Testis (tissue), 3 donors: Measurements from ENCODE around the gene UNC119. TPM values are rescaled to one million over a fixed set of nuclear protein-coding genes. Genes with fewer than 3 reads are reported as not detected.

ENCODE experiments used
- DNase-seq: peaks from one replicate; pipeline ENCODE4 v3.0.0-alpha.2; 2019
- H3K27ac ChIP-seq, 2 donors: fragments of 200-600 bp; sonication (generic); one replicate each; pipeline ENCODE4 v1.5.1; 2019
- H3K27me3 ChIP-seq: fragments of 200-600 bp; sonication (generic); one replicate; pipeline ENCODE4 v1.5.1; 2019
- H3K36me3 ChIP-seq: fragments of 200-600 bp; sonication (generic); one replicate; pipeline ENCODE4 v1.5.1; 2017; ENCODE audit warnings: low read depth; ENCODE audit errors: missing control alignments
- H3K4me1 ChIP-seq: fragments of 200-600 bp; sonication (generic); one replicate; pipeline ENCODE4 v1.5.1; 2019
- H3K4me3 ChIP-seq, 2 donors: fragments of 200-600 bp; sonication (generic); one replicate each; pipeline ENCODE4 v1.5.1; 2017 to 2019
- H3K9me3 ChIP-seq: fragments of 200-600 bp; sonication (generic); one replicate; pipeline ENCODE4 v1.5.1; 2017
- CTCF ChIP-seq, 3 experiments: fragments of 450-650 bp in 2 of 3; fragments of 200-600 bp in 1 of 3; sonication (generic) in 1 of 3; IDR thresholded peaks; one replicate each; pipeline ENCODE4 v1.5.1; 2016 to 2019; ENCODE audit warnings: antibody characterized with exemption in 3 of 3, mild to moderate bottlenecking in 2 of 3, moderate library complexity in 1 of 3
- POLR2A ChIP-seq: fragments of 450-650 bp; IDR thresholded peaks from one replicate; pipeline ENCODE4 v1.6.1; 2017; ENCODE audit warnings: antibody characterized with exemption, mild to moderate bottlenecking, moderate library complexity
- WGBS, 2 donors: methylation state at CpG; one replicate each; pipeline ENCODE4 v1.1.5; 2018; 5-methylcytosine and 5-hydroxymethylcytosine counted together
- intact Hi-C: fragments of 100-400 bp; cut with DNase I; formaldehyde crosslinking; loops from one replicate; pipeline ENCODE4 v1.15.1; 2023; ENCODE audit warnings: low total_unique reads
- polyA plus RNA-seq: library from polyadenylated mRNA; stranded (reverse); fragments of 350-450 nt; fragmentation: Illumina TruSeq; extraction: RNeasy Lipid Tissue Mini Kit (QIAGEN cat#74804); gene quantifications from one replicate; pipeline ENCODE4 v1.2.3, GENCODE V29; 2014; ENCODE audit warnings: low read depth, low replicate concordance; ENCODE audit not compliant: insufficient read depth
- total RNA-seq, 2 donors: library from RNA; depleted of rRNA; stranded (reverse); fragments of >200 nt; gene quantifications; one replicate each; pipeline ENCODE4 v1.2.3, GENCODE V29; 2016

Gene UNC119
- total and polyA plus RNA-seq, 3 donors from 2014 or later: 94.9 to 180 (median 175) TPM

DNA sequence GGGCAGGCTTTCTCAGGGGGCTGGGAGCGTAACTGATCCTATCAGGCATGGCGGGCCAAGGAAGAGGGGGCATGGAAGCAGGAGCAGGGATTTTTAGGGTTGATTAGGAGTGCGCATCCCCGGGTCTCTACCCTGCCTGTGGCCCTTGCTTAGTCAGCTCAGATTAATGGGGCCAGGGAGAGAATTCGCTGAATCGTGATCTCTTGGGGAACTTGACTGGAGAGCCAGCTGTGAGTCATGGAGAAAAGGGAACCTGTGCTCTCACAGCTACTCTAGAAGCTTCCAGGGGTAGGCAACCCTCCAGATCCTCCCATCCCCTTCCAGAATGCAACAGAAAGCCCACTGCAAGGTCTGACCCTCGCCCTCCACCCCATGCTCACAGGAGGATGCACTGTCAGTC is 42.6 kb downstream of the UNC119 start:
- no peaks in the 10 kb centered on the region for H3K4me1 ChIP-seq
- TF ChIP-seq POLR2A (no peak), CTCF (IDR thresholded peaks at IDR 0.05) (no peak)
- H3K27me3 ChIP-seq: no peaks in the 10 kb centered on the region
- no peaks in the 10 kb centered on the region for H3K9me3 ChIP-seq
- intact Hi-C loops: no loop called here
- H3K27ac ChIP-seq: no peak overlapping the region
- no peaks in the 10 kb centered on the region for H3K36me3 ChIP-seq
- 79 to 84% methylated on average over 7 of the region's 7 CpGs for WGBS, 2 donors
- H3K4me3 ChIP-seq: no peak overlapping the region
- no peak for DNase-seq

- intact Hi-C loops: no loop called here
- no peak overlapping the region for H3K27ac ChIP-seq
- no peaks in the 10 kb centered on the region for H3K36me3 ChIP-seq
- no peak for DNase-seq
- no peak for TF ChIP-seq POLR2A
- TF ChIP-seq CTCF (IDR thresholded peaks at IDR 0.05): no peak
- H3K27me3 ChIP-seq: no peaks in the 10 kb centered on the region
- no peak overlapping the region for H3K4me3 ChIP-seq
- 42 to 62% methylated on average over 11 of the region's 11 CpGs for WGBS, 2 donors
- no peaks in the 10 kb centered on the region for H3K9me3 ChIP-seq
- no peaks in the 10 kb centered on the region for H3K4me1 ChIP-seq
Measured at GRCh38 chr17:28508211-28508724, 44.2 kb downstream of the UNC119 start.

GRCh38 chr17:28507567-28508203 is 44.7 kb downstream of the UNC119 start:
- no peaks in the 10 kb centered on the region for H3K36me3 ChIP-seq
- 19 to 26% methylated on average over 9 to 24 of the region's 24 CpGs for WGBS, 2 donors
- no peak overlapping the region for H3K27ac ChIP-seq
- H3K4me3 ChIP-seq: no peak overlapping the region
- intact Hi-C loops: no loop called here
- TF ChIP-seq POLR2A (no peak), CTCF (IDR thresholded peaks at IDR 0.05) (no peak)
- DNase-seq: no peak
- no peaks in the 10 kb centered on the region for H3K4me1 ChIP-seq
- H3K27me3 ChIP-seq: no peaks in the 10 kb centered on the region
- no peaks in the 10 kb centered on the region for H3K9me3 ChIP-seq

- no peak for DNase-seq
- Histone ChIP-seq H3K9me3 (no peaks in the 10 kb centered on the region), H3K4me1 (no peaks in the 10 kb centered on the region), H3K36me3 (no peaks in the 10 kb centered on the region), H3K27me3 (no peaks in the 10 kb centered on the region), H3K27ac (no peak overlapping the region), H3K4me3 (no peak overlapping the region)
- 48 to 64% methylated on average over 12 to 14 of the region's 14 CpGs for WGBS, 2 donors
- intact Hi-C loops: no loop called here
- TF ChIP-seq CTCF (IDR thresholded peaks at IDR 0.05): no peak
- no peak for TF ChIP-seq POLR2A
Measured at GRCh38 chr17:28506763-28507487, 45.5 kb downstream of the UNC119 start.
